OCI-LY1 (cell line): ENCODE results near the gene EPS8L2.

Source experiments
- H2AFZ ChIP-seq: fragments of 200-600 bp; sonication (generic), shearing (Covaris generic); 2 replicates; pipeline ENCODE4 v1.6.0; 2014; ENCODE audit warnings: antibody characterized with exemption, mild to moderate bottlenecking, low read length
- H3F3A ChIP-seq: fragments of 200-600 bp; sonication (generic), shearing (Covaris generic); 2 replicates; pipeline ENCODE4 v1.6.0; 2014; ENCODE audit warnings: mild to moderate bottlenecking, antibody characterized with exemption, low read length, moderate library complexity; ENCODE audit not compliant: insufficient read depth
- H3K27ac ChIP-seq: fragments of 200-600 bp; sonication (generic); 2 replicates; pipeline ENCODE4 v1.5.1; 2014; ENCODE audit warnings: low read length, mixed run types, mild to moderate bottlenecking, low read depth; ENCODE audit not compliant: poor library complexity, severe bottlenecking
- H3K27me3 ChIP-seq: fragments of 200-600 bp; sonication (generic); 2 replicates; pipeline ENCODE4 v1.6.0; 2014; ENCODE audit warnings: antibody characterized with exemption, mild to moderate bottlenecking, low read length, moderate library complexity; ENCODE audit not compliant: insufficient read depth
- H3K36me3 ChIP-seq: fragments of 200-600 bp; sonication (generic); 2 replicates; pipeline ENCODE4 v1.6.1; 2014; ENCODE audit warnings: mild to moderate bottlenecking, antibody characterized with exemption, low read length, moderate library complexity, mixed read lengths; ENCODE audit not compliant: insufficient read depth
- H3K4me1 ChIP-seq: fragments of 200-600 bp; sonication (generic); 2 replicates; pipeline ENCODE4 v1.5.1; 2014; ENCODE audit warnings: mild to moderate bottlenecking, low read length, moderate library complexity; ENCODE audit not compliant: insufficient read depth, severe bottlenecking
- H3K4me2 ChIP-seq: fragments of 200-600 bp; sonication (generic), shearing (Covaris generic); 2 replicates; pipeline ENCODE4 v1.6.1; 2014; ENCODE audit warnings: low read length
- H3K4me3 ChIP-seq: fragments of 200-600 bp; sonication (generic); 2 replicates; pipeline ENCODE4 v1.5.1; 2014; ENCODE audit warnings: low read length, low read depth, mild to moderate bottlenecking, mixed read lengths; ENCODE audit not compliant: poor library complexity, severe bottlenecking
- H3K79me2 ChIP-seq: fragments of 200-600 bp; shearing (Covaris generic); 2 replicates; pipeline ENCODE4 v1.6.1; 2016; ENCODE audit warnings: mixed run types, low read length, mixed read lengths; ENCODE audit not compliant: insufficient read depth
- H3K9ac ChIP-seq: fragments of 200-600 bp; sonication (generic), shearing (Covaris generic); 2 replicates; pipeline ENCODE4 v1.6.1; 2014; ENCODE audit warnings: mild to moderate bottlenecking, low read length, mixed read lengths
- H3K9me2 ChIP-seq: fragments of 200-600 bp; sonication (generic), shearing (Covaris generic); 2 replicates; pipeline ENCODE4 v1.6.1; 2014; ENCODE audit warnings: low read depth, mild to moderate bottlenecking, low read length, mixed read lengths
- H3K9me3 ChIP-seq: fragments of 200-600 bp; shearing (Covaris generic); 2 replicates; pipeline ENCODE4 v1.6.1; 2014; ENCODE audit warnings: low read length, mixed read lengths
- H4K20me1 ChIP-seq: fragments of 200-600 bp; sonication (generic), shearing (Covaris generic); 2 replicates; pipeline ENCODE4 v1.6.0; 2016; ENCODE audit warnings: mild to moderate bottlenecking, low read length; ENCODE audit not compliant: insufficient read depth
- CTCF ChIP-seq: fragments of 200-600 bp; sonication (generic), shearing (Covaris generic); IDR thresholded peaks from 2 replicates; pipeline ENCODE4 v1.5.1; 2017; ENCODE audit warnings: mild to moderate bottlenecking, antibody characterized with exemption, low read length, moderate library complexity, mixed read lengths
- EZH2 ChIP-seq: fragments of 200-600 bp; sonication (generic), shearing (Covaris generic); IDR thresholded peaks from 2 replicates; pipeline ENCODE4 v1.8.0; 2017; ENCODE audit warnings: borderline replicate concordance, mixed run types, mild to moderate bottlenecking, antibody characterized with exemption, low read length, moderate library complexity, mixed read lengths

The EPS8L2 gene

DNA sequence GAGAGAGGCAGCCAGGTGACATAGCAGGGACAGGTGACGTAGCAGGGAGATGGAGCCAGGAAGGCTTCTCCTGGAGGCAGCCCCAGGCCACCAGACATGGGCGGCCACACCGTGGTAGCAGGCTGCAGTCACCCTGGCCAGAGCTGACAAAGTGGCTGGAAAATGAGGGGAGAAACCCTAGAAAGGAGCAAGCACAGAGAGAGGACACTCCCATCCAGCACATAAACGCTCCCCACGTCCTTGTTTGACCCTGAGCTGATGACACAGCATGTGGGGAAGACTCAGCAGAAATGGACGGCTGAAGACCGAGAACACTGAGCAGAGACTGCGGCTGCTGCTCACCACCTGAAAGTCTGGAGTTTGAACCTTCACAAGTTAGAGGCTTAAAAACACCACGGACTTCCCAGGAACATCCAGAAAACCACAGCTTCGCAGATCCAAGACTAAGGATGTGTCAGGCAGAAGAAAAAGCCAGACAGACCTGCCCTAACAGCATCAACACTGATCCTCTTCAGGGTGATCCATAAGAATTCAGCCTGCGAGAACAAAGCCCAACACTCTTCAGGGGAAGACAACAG lies 40.2 kb upstream of the EPS8L2 start:
- no peak overlapping the region for H3K27ac ChIP-seq
- H3K79me2 ChIP-seq, result no peaks in the 10 kb centered on the region
- no peak overlapping the region for H3K4me2 ChIP-seq
- H3K36me3 ChIP-seq, result peaks cover 18% of the 10 kb centered on the region
- H3F3A ChIP-seq, result no peaks in the 10 kb centered on the region
- H3K9me2 ChIP-seq, result no peaks in the 10 kb centered on the region
- H4K20me1 ChIP-seq, result no peaks in the 10 kb centered on the region
- TF ChIP-seq EZH2, result no peak
- no peak for TF ChIP-seq CTCF
- H3K9ac ChIP-seq, result no peak overlapping the region
- H3K4me1 ChIP-seq, result no peaks in the 10 kb centered on the region
- H3K4me3 ChIP-seq, result no peak overlapping the region
- no peaks in the 10 kb centered on the region for H3K9me3 ChIP-seq
- no peak overlapping the region for H2AFZ ChIP-seq
- H3K27me3 ChIP-seq, result no peaks in the 10 kb centered on the region

GRCh38 chr11:673866-674265 lies 32.2 kb upstream of the EPS8L2 start:
- H3K4me3 ChIP-seq, result no peak overlapping the region
- no peaks in the 10 kb centered on the region for H3K4me1 ChIP-seq
- H4K20me1 ChIP-seq, result no peaks in the 10 kb centered on the region
- H3K79me2 ChIP-seq, result no peaks in the 10 kb centered on the region
- no peak overlapping the region for H3K27ac ChIP-seq
- TF ChIP-seq CTCF (no peak), EZH2 (no peak)
- peaks cover 39% of the 10 kb centered on the region for H3K36me3 ChIP-seq
- no peak overlapping the region for H3K4me2 ChIP-seq
- no peaks in the 10 kb centered on the region for H3F3A ChIP-seq
- no peak overlapping the region for H3K9ac ChIP-seq
- H3K9me3 ChIP-seq, result no peaks in the 10 kb centered on the region
- no peaks in the 10 kb centered on the region for H3K9me2 ChIP-seq
- H3K27me3 ChIP-seq, result no peaks in the 10 kb centered on the region
- no peak overlapping the region for H2AFZ ChIP-seq

DNA sequence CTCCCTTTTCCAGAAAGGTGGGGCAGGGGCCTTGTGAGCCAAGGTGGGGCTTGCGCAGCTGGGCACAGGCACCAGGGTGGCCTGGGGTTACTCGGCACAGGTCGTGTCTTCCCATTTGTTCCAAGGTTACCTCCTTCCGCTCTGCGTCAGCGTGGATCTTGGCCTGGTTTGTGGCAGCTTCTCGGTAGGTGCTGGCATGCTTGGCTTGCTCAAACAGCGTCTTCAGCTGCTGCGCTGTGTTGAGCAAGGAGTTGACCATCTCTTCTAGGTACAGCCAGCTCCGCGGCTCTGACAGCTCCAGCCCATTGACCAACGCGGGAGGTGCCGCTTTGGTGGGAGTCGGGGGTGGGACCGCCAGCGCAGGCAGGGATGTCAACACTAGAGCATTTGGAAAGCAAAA lies 31.6 kb upstream of the EPS8L2 start:
- Histone ChIP-seq H4K20me1 (no peaks in the 10 kb centered on the region), H3K79me2 (no peaks in the 10 kb centered on the region), H2AFZ (no peak overlapping the region), H3K36me3 (peaks cover 42% of the 10 kb centered on the region), H3K9ac (no peak overlapping the region), H3F3A (no peaks in the 10 kb centered on the region), H3K4me3 (no peak overlapping the region), H3K4me1 (no peaks in the 10 kb centered on the region), H3K27me3 (no peaks in the 10 kb centered on the region), H3K4me2 (no peak overlapping the region), H3K27ac (no peak overlapping the region), H3K9me3 (no peaks in the 10 kb centered on the region), H3K9me2 (no peaks in the 10 kb centered on the region)
- TF ChIP-seq EZH2 (no peak), CTCF (no peak)
